Right cardiac atrium (tissue), 5 donors: ENCODE data around the gene NR4A3. TPM values are rescaled to one million over a fixed set of nuclear protein-coding genes. Genes with fewer than 3 reads are reported as not detected.

Experiments used
- polyA plus RNA-seq: library from polyadenylated mRNA; stranded (reverse); fragments of 200-250 nt; gene quantifications from one replicate; pipeline ENCODE4 v1.2.3, GENCODE V29; 2013
- total RNA-seq, 4 donors: library from RNA; stranded (reverse); fragmentation: NEBNext Ultra II Directional; extraction: Animal tissue kit (Norgen Biotek cat#: 25700); gene quantifications; one replicate each; pipeline ENCODE4 v1.2.1, GENCODE V29; 2021
- donor health status: healthy with polysubstance abuse.
- donor health status: DM: no; HTN: yes; CAD: no.
- donor health status: DM: no; HTN: no; CAD: no.
- donor health status: DM: no; HTN: yes; CAD: no; lungs with severe emphysema.
- donor health status: DM: yes; HTN: yes; CAD: no.

Gene NR4A3
- total and polyA plus RNA-seq, 5 donors = 4.1 to 98.5 (median 7.7) TPM

Other genes with a start within 250 kb of the NR4A3 start
- gene STX17, start 84.8 kb downstream of the NR4A3 start, total RNA-seq = 10 to 100 TPM; 22.1 to 25.5 (median 23.8) TPM
- 6.6 TPM for gene STX17, start 84.8 kb downstream of the NR4A3 start, polyA plus RNA-seq